SKM-1 treated with dmso at 0.1 percent for 144 hours (cell line): ENCODE measurements around the gene CDKN2A.
A peak's percentile ranks its signal among the peaks of the same experiment; 100 is the strongest.

Experiments used
- DNase-seq: peaks from one replicate; lab custom pipeline; 2025; ENCODE audit not compliant: unreplicated experiment; lab: John Stamatoyannopoulos, UW

The CDKN2A gene

DNA sequence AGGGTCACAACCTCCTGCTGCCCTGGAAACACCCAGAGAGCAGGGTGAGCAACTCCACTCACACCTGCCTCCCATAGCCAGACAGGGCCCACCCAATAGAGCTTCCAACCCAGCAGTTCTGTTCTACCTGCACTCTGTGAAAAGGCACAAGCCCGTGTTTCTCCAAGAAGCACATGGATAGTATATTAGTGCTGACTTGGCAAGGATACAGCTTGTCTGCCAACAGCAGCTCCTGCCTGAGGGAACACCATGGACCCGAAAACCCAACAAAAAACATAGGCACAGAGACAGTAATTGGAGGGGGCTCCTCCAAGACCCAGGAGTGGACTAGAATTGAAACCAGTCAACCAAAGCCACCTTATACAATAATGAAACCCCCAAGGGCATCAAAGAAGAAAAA lies 48.6 kb downstream of the CDKN2A start:
- DNase-seq = no peak

DNA sequence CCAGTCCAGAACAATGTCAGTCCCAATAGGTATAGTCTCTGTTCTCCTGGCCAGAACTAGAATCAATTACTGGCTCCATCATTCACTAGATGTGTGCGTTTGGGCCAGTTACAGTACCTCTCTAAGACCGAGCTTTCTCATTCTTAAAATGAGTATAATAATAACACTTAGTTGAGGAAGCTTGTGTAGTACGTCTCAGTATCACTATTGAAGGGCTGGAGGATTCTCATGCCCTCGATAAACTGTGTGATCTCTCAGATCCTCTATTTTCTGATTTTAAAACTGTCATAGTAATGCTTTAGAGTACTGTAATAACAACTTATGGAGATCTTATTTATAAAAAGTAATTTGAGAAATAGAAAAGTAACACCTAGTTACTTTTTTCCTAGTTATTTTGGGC lies 50.7 kb downstream of the CDKN2A start:
- no peak for DNase-seq

DNA sequence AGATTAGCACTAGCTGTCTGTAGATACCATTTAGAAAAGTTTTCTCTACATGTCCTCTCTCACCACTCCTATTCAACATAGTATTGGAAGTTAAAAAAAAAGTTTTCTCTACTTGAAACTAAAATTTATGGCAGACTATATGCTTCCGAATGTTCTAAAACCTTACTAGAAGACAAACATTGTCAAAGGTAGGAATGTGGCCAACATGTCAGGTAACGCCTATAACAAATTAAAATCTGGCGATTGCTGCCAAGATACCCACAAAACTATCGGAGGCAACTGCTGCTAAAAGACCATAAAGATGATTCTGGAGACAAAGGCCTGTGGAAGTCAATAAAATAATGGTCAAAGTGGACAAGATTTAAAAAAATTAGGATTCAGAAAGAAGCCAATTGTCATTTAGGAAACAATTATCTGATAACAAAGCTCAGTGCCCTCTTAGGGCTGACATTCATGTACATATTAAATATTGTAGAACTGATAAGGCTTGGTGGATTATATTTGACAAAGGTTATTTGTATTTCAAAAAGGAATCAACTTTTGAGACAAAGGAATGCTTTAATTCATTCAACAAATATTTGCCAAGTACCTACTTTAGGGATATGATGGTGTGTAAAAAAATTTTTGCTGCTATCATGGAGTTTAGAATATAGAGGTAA lies 52.7 kb downstream of the CDKN2A start:
- no peak for DNase-seq

DNA sequence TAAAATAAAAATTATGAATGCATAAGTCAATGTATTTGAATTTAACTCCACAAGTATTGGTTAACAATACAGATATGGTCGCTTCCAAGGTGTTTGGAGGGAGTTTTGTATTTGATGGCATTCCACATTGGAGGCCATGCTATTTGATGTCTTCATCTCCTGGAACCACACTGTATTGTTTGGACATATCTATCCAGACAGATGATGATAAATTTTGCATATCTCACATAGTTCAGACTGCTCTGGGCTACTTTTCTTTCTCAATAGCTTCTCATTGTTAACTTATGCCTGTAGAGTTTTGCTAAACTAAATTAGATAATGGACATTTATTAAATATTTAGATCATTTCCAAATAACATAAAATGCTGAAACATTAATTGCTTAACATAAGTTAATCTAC lies 58.0 kb downstream of the CDKN2A start:
- no peak for DNase-seq

DNA sequence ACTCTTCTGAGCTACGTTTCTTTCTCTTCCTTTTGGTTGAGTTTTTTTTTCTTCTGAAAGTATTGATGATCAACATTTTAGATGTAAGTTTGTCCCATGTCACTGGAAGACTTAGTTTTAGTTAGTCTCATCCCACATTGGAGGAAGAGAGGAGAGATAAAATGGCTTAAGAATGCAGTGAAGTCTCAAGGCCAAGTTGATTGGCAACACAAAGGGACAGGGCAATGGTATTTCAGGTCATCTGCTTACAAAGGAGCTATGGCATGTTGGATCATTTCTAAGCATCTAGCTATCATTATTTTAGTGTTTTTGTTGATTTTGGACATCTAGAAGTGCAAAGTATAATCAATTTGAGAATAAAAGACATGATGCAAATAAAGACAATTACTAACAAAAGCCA lies 58.6 kb downstream of the CDKN2A start:
- no peak for DNase-seq

DNA sequence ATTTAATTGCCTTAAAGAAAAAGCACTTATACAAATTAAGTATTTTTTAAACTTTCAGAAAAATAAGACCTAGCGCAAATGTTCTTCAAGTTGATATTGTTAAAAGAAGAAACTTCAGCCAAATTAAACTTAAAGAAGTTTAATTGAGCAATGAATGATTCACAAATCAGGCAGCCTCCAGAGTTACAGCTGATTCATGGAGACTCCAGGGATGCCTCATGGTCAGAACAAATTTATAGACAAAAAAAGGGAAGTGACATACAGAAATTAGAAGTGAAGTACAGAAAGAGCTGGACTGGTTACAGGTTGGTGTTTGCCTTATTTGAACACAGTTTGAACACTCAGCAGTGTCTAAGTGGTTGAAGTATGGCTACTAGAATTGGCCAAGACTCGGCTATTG lies 60.3 kb downstream of the CDKN2A start:
- DNase-seq = peak; percentile 2

DNA sequence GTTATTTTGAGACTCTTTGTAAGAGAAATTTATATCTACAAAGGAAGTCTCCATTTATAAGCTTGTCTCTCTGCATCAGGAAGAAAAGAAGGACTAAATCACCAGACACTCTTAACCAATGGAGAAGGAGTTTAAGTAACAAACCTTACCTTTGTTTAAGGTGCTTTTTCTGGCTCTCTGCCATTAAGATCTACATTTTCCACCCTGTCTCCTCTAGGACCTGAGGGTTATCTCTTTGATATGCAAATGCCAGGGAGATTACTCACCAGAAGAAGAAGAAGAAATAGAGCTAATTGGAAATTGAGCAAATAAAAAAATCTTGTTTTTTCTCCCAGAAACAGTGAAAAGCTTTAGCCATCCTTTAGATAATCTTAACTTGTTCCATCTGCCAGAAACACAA lies 60.9 kb downstream of the CDKN2A start:
- DNase-seq = no peak

DNA sequence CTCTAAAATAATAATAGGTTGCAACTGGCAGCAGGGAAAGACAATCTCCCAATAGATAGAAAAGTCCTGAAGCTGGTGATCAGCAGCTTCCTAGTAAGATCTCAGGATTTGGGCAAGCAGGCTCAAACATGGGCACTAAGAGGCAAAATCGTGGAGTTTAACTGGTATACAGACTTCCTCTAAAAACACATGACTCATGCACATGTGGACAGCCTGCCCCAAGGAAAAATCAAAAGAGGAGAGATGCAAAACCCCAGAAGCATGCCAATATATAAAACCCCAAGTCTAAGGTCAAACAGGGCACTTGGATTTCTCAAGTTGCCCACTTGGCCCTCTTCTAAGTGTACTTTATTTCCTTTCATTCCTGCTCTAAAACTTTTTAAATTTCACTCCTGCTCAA lies 62.8 kb downstream of the CDKN2A start:
- no peak for DNase-seq

DNA sequence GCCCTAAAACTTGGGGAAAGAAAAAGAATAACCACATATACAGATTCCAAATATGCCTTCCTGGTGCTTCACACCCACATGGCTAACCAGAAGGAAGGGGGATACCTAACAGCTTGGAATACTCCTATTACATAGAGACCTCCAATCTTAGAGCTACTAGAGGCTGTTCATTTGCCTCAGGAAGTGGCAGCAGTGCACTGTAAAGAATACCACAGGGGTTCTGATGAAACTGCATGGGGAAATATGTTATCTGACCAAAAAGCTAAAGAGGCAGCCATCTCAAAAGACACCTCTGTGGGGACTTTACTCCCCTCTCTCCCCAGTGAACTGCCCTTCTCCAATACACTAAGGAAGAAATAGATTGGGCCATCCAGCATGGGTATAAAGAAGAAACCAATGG lies 66.4 kb downstream of the CDKN2A start:
- DNase-seq = no peak

DNA sequence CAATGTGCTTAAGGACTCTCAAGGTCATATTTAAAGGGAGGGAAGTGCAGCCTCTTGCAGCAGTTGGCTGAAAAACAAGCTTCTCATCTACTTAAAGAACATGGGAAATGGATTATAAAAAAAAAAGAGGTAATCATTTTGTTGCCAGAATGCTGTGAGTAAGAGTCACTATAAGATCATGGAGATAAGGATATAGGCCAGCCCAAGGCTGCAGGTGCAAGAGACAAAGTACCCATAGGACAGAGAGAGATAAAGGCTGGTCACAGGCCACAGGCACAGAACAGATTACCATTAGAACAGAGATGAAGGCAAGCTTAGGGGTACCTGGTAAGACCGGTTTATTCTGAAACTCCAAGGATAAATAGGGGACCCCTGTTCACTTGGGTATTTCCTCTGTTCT lies 70.5 kb downstream of the CDKN2A start:
- no peak for DNase-seq

DNA sequence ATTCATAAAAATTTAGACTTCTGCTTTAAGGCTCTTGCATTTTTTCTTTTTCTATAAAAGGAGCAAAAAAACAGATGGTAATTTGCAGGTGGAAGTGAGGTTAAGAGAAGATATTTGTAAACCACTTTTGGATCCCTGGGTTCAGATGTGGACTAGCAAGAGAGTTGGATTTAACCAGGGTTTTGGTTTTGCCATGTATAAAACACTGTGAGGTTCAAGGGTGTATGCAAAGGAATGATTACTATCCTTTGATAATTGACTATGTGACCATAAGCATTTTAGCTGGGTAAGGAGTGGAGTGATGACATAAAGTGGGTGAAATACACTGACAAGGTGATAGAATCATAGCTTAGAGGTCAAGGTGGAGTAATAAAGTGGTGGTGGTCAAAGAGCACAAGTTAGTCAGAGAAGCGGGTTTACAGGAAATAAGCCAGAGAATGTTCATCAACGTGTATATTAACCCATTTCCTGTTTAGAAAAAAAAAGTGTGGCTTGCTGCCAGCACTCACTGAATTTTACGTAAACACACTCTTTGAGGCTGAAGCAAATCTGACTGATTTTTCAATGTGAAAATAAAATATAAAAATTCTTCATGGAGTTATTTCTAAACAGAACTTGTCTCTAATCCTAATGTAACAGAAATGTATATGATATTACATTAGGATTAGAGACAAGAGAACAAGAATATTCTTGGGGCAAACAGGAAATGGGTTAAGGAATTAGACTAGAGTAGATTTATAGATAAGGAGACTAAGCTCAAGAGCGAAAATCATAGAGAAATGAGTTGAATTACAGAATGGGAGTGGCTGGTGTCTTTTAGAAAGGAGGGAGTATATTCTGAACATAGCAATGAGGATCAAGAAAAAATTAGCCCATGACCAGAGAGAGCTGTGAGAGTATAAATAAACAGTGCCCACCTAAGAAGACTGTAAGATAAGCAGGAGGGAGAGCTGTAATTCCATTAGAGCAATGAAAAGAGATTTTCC lies 74.5 kb downstream of the CDKN2A start:
- DNase-seq = no peak
